Neural progenitor cell (in vitro differentiated cells): ENCODE measurements around the gene KLK1. TPM values are rescaled to one million over a fixed set of nuclear protein-coding genes. Genes with fewer than 3 reads are reported as not detected.

Experiments
- DNase-seq: peaks from one replicate; pipeline ENCODE4 v3.0.0-alpha.2; 2016; ENCODE audit warnings: low spot score
- H2AFZ ChIP-seq: fragments of 200-600 bp; sonication (generic); replicated peaks from 2 replicates; pipeline ENCODE4 v1.6.1; 2016; ENCODE audit warnings: antibody characterized with exemption
- H3F3A ChIP-seq: fragments of 200-600 bp; sonication (generic); 2 replicates; pipeline ENCODE4 v1.6.1; 2016; ENCODE audit warnings: antibody characterized with exemption, low read depth
- H3K27ac ChIP-seq: fragments of 200-600 bp; sonication (generic); 2 replicates; pipeline ENCODE4 v1.5.1; 2016; ENCODE audit warnings: mild to moderate bottlenecking
- H3K27me3 ChIP-seq: fragments of 200-600 bp; sonication (generic); 2 replicates; pipeline ENCODE4 v1.6.1; 2016; ENCODE audit warnings: mild to moderate bottlenecking, moderate library complexity
- H3K36me3 ChIP-seq: fragments of 200-600 bp; sonication (generic); 2 replicates; pipeline ENCODE4 v1.5.1; 2016
- H3K4me1 ChIP-seq: fragments of 200-600 bp; sonication (generic); 2 replicates; pipeline ENCODE4 v1.6.1; 2016; ENCODE audit warnings: mixed run types
- H3K4me2 ChIP-seq: fragments of 200-600 bp; sonication (generic); 2 replicates; pipeline ENCODE4 v1.6.1; 2016
- H3K4me3 ChIP-seq: fragments of 200-600 bp; sonication (generic); 2 replicates; pipeline ENCODE4 v1.5.1; 2016
- H3K79me2 ChIP-seq: fragments of 200-600 bp; sonication (generic); 2 replicates; pipeline ENCODE4 v1.6.1; 2016; ENCODE audit warnings: low read depth
- H3K9ac ChIP-seq: fragments of 200-600 bp; sonication (generic); 2 replicates; pipeline ENCODE4 v1.6.1; 2016
- H3K9me3 ChIP-seq: fragments of 200-600 bp; sonication (generic); 2 replicates; pipeline ENCODE4 v1.5.1; 2016; ENCODE audit warnings: low read depth
- H4K20me1 ChIP-seq: fragments of 200-600 bp; sonication (generic); 2 replicates; pipeline ENCODE4 v1.6.1; 2016; ENCODE audit warnings: low read depth
- H3K27ac Mint-ChIP-seq: 3 replicates; pipeline ENCODE4 v1.8.0; 2021; ENCODE audit warnings: mixed read lengths
- H3K27me3 Mint-ChIP-seq: 2 replicates; pipeline ENCODE4 v1.8.0; 2022; ENCODE audit warnings: low read depth, mild to moderate bottlenecking, inconsistent platforms, moderate library complexity, mixed read lengths; ENCODE audit not compliant: insufficient read depth
- H3K36me3 Mint-ChIP-seq: 3 replicates; pipeline ENCODE4 v1.8.0; 2021; ENCODE audit warnings: mixed read lengths
- H3K4me1 Mint-ChIP-seq: 3 replicates; pipeline ENCODE4 v1.8.0; 2021; ENCODE audit warnings: mixed read lengths
- H3K4me3 Mint-ChIP-seq: 3 replicates; pipeline ENCODE4 v1.8.0; 2021; ENCODE audit warnings: mild to moderate bottlenecking, moderate library complexity, mixed read lengths
- H3K9me3 Mint-ChIP-seq: 3 replicates; pipeline ENCODE4 v1.8.0; 2020; ENCODE audit warnings: mixed read lengths
- CTCF ChIP-seq: fragments of 200-600 bp; sonication (generic); IDR thresholded peaks from 2 replicates; pipeline ENCODE4 v1.5.1; 2017; ENCODE audit warnings: antibody characterized with exemption, mild to moderate bottlenecking
- EZH2 ChIP-seq: fragments of 200-600 bp; sonication (generic); IDR thresholded peaks from 2 replicates; pipeline ENCODE4 v1.6.1; 2017; ENCODE audit warnings: antibody characterized with exemption, mild to moderate bottlenecking, moderate library complexity
- EZH2phosphoT487 ChIP-seq: fragments of 200-600 bp; sonication (generic); IDR thresholded peaks from 2 replicates; pipeline ENCODE4 v1.6.1; 2017; ENCODE audit warnings: antibody characterized with exemption
- total RNA-seq: library from RNA; depleted of rRNA; stranded (reverse); fragments of >200 nt; gene quantifications from 2 replicates; pipeline ENCODE4 v1.2.3, GENCODE V29; 2015; ENCODE audit warnings: low replicate concordance

The KLK1 gene
- total RNA-seq, 1 donor from 2014 or later = not detected

DNA sequence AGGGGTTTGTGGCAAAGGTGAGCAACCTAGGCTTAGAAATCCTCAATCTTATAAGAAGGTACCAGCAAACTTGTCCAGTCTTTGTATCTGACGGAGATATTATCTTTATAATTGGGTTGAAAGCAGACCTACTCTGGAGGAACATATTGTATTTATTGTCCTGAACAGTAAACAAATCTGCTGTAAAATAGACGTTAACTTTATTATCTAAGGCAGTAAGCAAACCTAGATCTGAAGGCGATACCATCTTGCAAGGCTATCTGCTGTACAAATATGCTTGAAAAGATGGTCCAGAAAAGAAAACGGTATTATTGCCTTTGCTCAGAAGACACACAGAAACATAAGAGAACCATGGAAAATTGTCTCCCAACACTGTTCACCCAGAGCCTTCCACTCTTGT is 45.9 kb upstream of the KLK1 start:
- no peak overlapping the region for H3K27ac Mint-ChIP-seq
- H3K4me1 ChIP-seq = no peaks in the 10 kb centered on the region
- no peaks in the 10 kb centered on the region for H3K36me3 Mint-ChIP-seq
- H3K27me3 ChIP-seq = peaks cover 96% of the 10 kb centered on the region
- H3K4me3 Mint-ChIP-seq = no peak overlapping the region
- DNase-seq = no peak
- H3F3A ChIP-seq = no peaks in the 10 kb centered on the region
- no peak overlapping the region for H2AFZ ChIP-seq
- H3K9me3 ChIP-seq = no peaks in the 10 kb centered on the region
- TF ChIP-seq EZH2 (no peak), EZH2phosphoT487 (no peak), CTCF (no peak)
- H3K4me1 Mint-ChIP-seq = no peaks in the 10 kb centered on the region
- no peaks in the 10 kb centered on the region for H4K20me1 ChIP-seq
- H3K79me2 ChIP-seq = no peaks in the 10 kb centered on the region
- peaks cover 7% of the 10 kb centered on the region for H3K27me3 Mint-ChIP-seq
- no peak overlapping the region for H3K9ac ChIP-seq
- no peak overlapping the region for H3K4me2 ChIP-seq
- no peak overlapping the region for H3K27ac ChIP-seq
- H3K9me3 Mint-ChIP-seq = no peaks in the 10 kb centered on the region
- H3K36me3 ChIP-seq = no peaks in the 10 kb centered on the region
- H3K4me3 ChIP-seq = no peak overlapping the region

DNA sequence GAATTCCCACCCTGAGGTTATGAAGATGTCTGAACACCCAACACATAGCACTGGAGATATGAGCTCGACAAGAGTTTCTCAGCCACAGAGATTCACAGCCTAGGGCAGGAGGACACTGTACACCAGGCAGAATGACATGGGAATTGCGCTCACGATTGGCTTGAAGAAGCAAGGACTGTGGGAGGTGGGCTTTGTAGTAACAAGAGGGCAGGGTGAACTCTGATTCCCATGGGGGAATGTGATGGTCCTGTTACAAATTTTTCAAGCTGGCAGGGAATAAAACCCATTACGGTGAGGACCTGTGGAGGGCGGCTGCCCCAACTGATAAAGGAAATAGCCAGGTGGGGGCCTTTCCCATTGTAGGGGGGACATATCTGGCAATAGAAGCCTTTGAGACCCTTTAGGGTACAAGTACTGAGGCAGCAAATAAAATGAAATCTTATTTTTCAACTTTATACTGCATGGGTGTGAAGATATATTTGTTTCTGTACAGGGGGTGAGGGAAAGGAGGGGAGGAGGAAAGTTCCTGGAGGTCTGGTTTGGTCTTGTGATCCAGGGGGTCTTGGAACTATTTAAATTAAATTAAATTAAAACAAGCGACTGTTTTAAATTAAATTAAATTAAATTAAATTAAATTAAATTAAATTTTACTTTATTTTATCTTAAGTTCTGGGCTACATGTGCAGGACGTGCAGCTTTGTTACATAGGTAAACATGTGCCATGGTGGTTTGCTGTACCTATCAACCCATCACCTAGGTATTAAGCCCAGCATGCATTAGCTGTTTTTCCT is 38.1 kb upstream of the KLK1 start:
- no peak overlapping the region for H3K27ac Mint-ChIP-seq
- Histone ChIP-seq H3K4me1 (no peaks in the 10 kb centered on the region), H2AFZ (no peak overlapping the region), H3K27ac (no peak overlapping the region), H3K27me3 (peaks cover 51% of the 10 kb centered on the region), H3K79me2 (no peaks in the 10 kb centered on the region), H3K4me2 (no peak overlapping the region), H4K20me1 (no peaks in the 10 kb centered on the region), H3K4me3 (no peak overlapping the region), H3K9ac (no peak overlapping the region), H3K36me3 (no peaks in the 10 kb centered on the region), H3K9me3 (no peaks in the 10 kb centered on the region), H3F3A (no peaks in the 10 kb centered on the region)
- no peak for DNase-seq
- H3K36me3 Mint-ChIP-seq = no peaks in the 10 kb centered on the region
- H3K27me3 Mint-ChIP-seq = peaks cover 20% of the 10 kb centered on the region
- H3K9me3 Mint-ChIP-seq = peaks cover 2% of the 10 kb centered on the region
- H3K4me3 Mint-ChIP-seq = no peak overlapping the region
- H3K4me1 Mint-ChIP-seq = no peaks in the 10 kb centered on the region
- no peak for TF ChIP-seq EZH2phosphoT487
- TF ChIP-seq EZH2 = no peak
- TF ChIP-seq CTCF = no peak

GRCh38 chr19:50861010-50861409 is 37.4 kb upstream of the KLK1 start:
- Mint-ChIP-seq H3K9me3 (peaks cover 2% of the 10 kb centered on the region), H3K27ac (no peak overlapping the region), H3K27me3 (peaks cover 20% of the 10 kb centered on the region), H3K4me1 (no peaks in the 10 kb centered on the region), H3K36me3 (no peaks in the 10 kb centered on the region), H3K4me3 (no peak overlapping the region)
- no peak overlapping the region for H2AFZ ChIP-seq
- H3K27me3 ChIP-seq = peaks cover 46% of the 10 kb centered on the region
- H4K20me1 ChIP-seq = no peaks in the 10 kb centered on the region
- H3K9me3 ChIP-seq = no peaks in the 10 kb centered on the region
- H3K4me3 ChIP-seq = no peak overlapping the region
- no peaks in the 10 kb centered on the region for H3K36me3 ChIP-seq
- H3F3A ChIP-seq = no peaks in the 10 kb centered on the region
- H3K9ac ChIP-seq = no peak overlapping the region
- H3K27ac ChIP-seq = no peak overlapping the region
- no peak for TF ChIP-seq CTCF
- no peak for TF ChIP-seq EZH2phosphoT487
- no peak for TF ChIP-seq EZH2
- H3K4me2 ChIP-seq = no peak overlapping the region
- no peaks in the 10 kb centered on the region for H3K79me2 ChIP-seq
- no peaks in the 10 kb centered on the region for H3K4me1 ChIP-seq
- DNase-seq = no peak
